ENCODE results near the gene LSM14A. TPM values are rescaled to one million over a fixed set of nuclear protein-coding genes. Genes with fewer than 3 reads are reported as not detected.

Gene LSM14A
- polyA plus RNA-seq, 3 donors = 73.2 to 91.8 (median 82.7) TPM

GRCh38 chr19:34276614-34277013 is 104.3 kb downstream of the LSM14A start:
- Histone ChIP-seq H2AFZ (ENCODE audit: insufficient read depth, low read depth, low read length, poor library complexity, severe bottlenecking) (no peak overlapping the region), H3K4me2 (replicated peaks; ENCODE audit: extremely low read depth, low read length, poor library complexity, severe bottlenecking) (no peak overlapping the region), H3K9me3 (replicated peaks in 1 of 2; ENCODE audit: control insufficient read depth in 1 of 2, insufficient read depth in 1 of 2, low read length in 2 of 2) (no peaks in the 10 kb centered on the region), H3K36me3 (replicated peaks in 1 of 2; ENCODE audit: control insufficient read depth in 1 of 2, insufficient read depth in 2 of 2, low read length in 2 of 2) (no peaks in the 10 kb centered on the region), H3K27ac (ENCODE audit: low read depth in 1 of 2, low read length in 2 of 2) (no peak overlapping the region), H3K4me1 (ENCODE audit: control insufficient read depth in 1 of 2, insufficient read depth in 2 of 2, low read length in 2 of 2) (no peaks in the 10 kb centered on the region), H4K20me1 (ENCODE audit: insufficient read depth, low read length) (no peaks in the 10 kb centered on the region), H3K9ac (ENCODE audit: insufficient read depth, low read length, poor library complexity, severe bottlenecking) (no peak overlapping the region), H3K79me2 (ENCODE audit: insufficient read depth, low read length) (no peaks in the 10 kb centered on the region), H3K4me3 (replicated peaks in 1 of 3; ENCODE audit: low read depth in 2 of 3, low read length in 3 of 3) (no peak overlapping the region), H3K27me3 (ENCODE audit: control insufficient read depth in 2 of 2, insufficient read depth in 2 of 2, low read length in 2 of 2) (peaks cover 14 to 37% of the 10 kb centered on the region in 2 donors)
- WGBS (ENCODE audit: insufficient coverage) = 98% methylated on average over 4 of the region's 4 CpGs
- no peak for DNase-seq
- Mint-ChIP-seq H3K27ac (peak overlapping the region in 1 of 7 donors; percentile 64), H3K27me3 (ENCODE audit: low read depth in 3 of 3) (peaks cover 42 to 49% (median 47%) of the 10 kb centered on the region in 3 donors), H3K36me3 (no peaks in the 10 kb centered on the region), H3K9me3 (peaks cover 0 to 3% (median 2%) of the 10 kb centered on the region in 7 donors), H3K4me3 (no peak overlapping the region), H3K4me1 (peaks cover 2% of the 10 kb centered on the region)
- intact Hi-C loops (cut with micrococcal nuclease) = no loop called here
- TF ChIP-seq, protein P1, sequence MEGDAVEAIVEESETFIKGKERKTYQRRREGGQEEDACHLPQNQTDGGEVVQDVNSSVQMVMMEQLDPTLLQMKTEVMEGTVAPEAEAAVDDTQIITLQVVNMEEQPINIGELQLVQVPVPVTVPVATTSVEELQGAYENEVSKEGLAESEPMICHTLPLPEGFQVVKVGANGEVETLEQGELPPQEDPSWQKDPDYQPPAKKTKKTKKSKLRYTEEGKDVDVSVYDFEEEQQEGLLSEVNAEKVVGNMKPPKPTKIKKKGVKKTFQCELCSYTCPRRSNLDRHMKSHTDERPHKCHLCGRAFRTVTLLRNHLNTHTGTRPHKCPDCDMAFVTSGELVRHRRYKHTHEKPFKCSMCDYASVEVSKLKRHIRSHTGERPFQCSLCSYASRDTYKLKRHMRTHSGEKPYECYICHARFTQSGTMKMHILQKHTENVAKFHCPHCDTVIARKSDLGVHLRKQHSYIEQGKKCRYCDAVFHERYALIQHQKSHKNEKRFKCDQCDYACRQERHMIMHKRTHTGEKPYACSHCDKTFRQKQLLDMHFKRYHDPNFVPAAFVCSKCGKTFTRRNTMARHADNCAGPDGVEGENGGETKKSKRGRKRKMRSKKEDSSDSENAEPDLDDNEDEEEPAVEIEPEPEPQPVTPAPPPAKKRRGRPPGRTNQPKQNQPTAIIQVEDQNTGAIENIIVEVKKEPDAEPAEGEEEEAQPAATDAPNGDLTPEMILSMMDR (IDR thresholded peaks at IDR 0.05) = no peak

DNA sequence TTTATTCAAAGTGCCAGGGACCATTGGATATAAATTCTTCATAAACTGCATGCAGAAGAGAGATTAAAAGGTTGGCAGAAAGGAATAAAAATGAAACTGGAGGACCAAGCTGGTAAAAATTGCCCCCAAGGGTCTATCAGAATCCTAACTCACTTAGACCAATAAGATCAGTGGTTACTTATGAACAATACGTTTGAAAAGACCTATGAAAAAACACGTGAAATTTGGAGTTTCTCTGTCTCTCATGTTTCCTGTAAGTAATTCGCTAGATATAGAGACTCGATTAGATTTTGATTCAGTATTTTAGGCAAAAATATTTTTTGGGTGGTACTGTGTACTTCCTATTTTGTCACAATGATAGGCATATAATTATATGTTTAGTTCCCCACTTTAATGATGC is 104.9 kb downstream of the LSM14A start:
- Mint-ChIP-seq H3K4me1 (no peaks in the 10 kb centered on the region), H3K36me3 (no peaks in the 10 kb centered on the region), H3K9me3 (peaks cover 0 to 3% (median 2%) of the 10 kb centered on the region in 7 donors), H3K27me3 (ENCODE audit: low read depth in 3 of 3) (peaks cover 38 to 46% (median 42%) of the 10 kb centered on the region in 3 donors), H3K27ac (peak overlapping the region in 1 of 7 donors; percentile 35), H3K4me3 (no peak overlapping the region)
- H3K9me3 ChIP-seq (replicated peaks in 1 of 2; ENCODE audit: control insufficient read depth in 1 of 2, insufficient read depth in 1 of 2, low read length in 2 of 2) = no peaks in the 10 kb centered on the region
- H3K4me2 ChIP-seq (replicated peaks; ENCODE audit: extremely low read depth, low read length, poor library complexity, severe bottlenecking) = no peak overlapping the region
- no peak overlapping the region for H3K4me3 ChIP-seq (replicated peaks in 1 of 3; ENCODE audit: low read depth in 2 of 3, low read length in 3 of 3)
- H3K9ac ChIP-seq (ENCODE audit: insufficient read depth, low read length, poor library complexity, severe bottlenecking) = no peak overlapping the region
- intact Hi-C loops (cut with micrococcal nuclease) = no loop called here
- no peaks in the 10 kb centered on the region for H3K79me2 ChIP-seq (ENCODE audit: insufficient read depth, low read length)
- H3K27ac ChIP-seq (ENCODE audit: low read depth in 1 of 2, low read length in 2 of 2) = no peak overlapping the region
- no peaks in the 10 kb centered on the region for H4K20me1 ChIP-seq (ENCODE audit: insufficient read depth, low read length)
- peaks cover 11 to 35% of the 10 kb centered on the region in 2 donors for H3K27me3 ChIP-seq (ENCODE audit: control insufficient read depth in 2 of 2, insufficient read depth in 2 of 2, low read length in 2 of 2)
- no peaks in the 10 kb centered on the region for H3K4me1 ChIP-seq (ENCODE audit: control insufficient read depth in 1 of 2, insufficient read depth in 2 of 2, low read length in 2 of 2)
- H3K36me3 ChIP-seq (replicated peaks in 1 of 2; ENCODE audit: control insufficient read depth in 1 of 2, insufficient read depth in 2 of 2, low read length in 2 of 2) = no peaks in the 10 kb centered on the region
- TF ChIP-seq, protein P1 (IDR thresholded peaks at IDR 0.05) = no peak
- no peak for DNase-seq
- no CpG with 5 or more reads among the region's 4 CpGs for WGBS (ENCODE audit: insufficient coverage)
- H2AFZ ChIP-seq (ENCODE audit: insufficient read depth, low read depth, low read length, poor library complexity, severe bottlenecking) = no peak overlapping the region

Data from CD14-positive monocyte (primary cell).